Mesendoderm (in vitro differentiated cells): ENCODE results near the gene WFDC2.
"Not testable (repeated sequence)": the region's sequence is repeated elsewhere in the genome, so short reads cannot be mapped to it uniquely, and the experiment has no call there.

ENCODE experiments used
- DNase-seq: peaks from one replicate; pipeline ENCODE4 v3.0.0; 2013
- H2AK5ac ChIP-seq: 2 replicates; pipeline ENCODE4 v1.6.1; 2013; ENCODE audit warnings: low read length, inconsistent platforms
- H2BK120ac ChIP-seq: 2 replicates; pipeline ENCODE4 v1.6.1; 2013; ENCODE audit warnings: low read depth, mild to moderate bottlenecking, low read length, moderate library complexity, mixed read lengths
- H2BK15ac ChIP-seq: replicated peaks from 2 replicates; pipeline ENCODE4 v1.6.1; 2013; ENCODE audit warnings: low read depth, mild to moderate bottlenecking, moderate library complexity
- H2BK5ac ChIP-seq: 2 replicates; pipeline ENCODE4 v1.6.1; 2013; ENCODE audit warnings: low read length, inconsistent platforms
- H3K18ac ChIP-seq: 2 replicates; pipeline ENCODE4 v1.6.1; 2013; ENCODE audit warnings: mild to moderate bottlenecking, low read length, mixed read lengths
- H3K23ac ChIP-seq: one replicate; pipeline ENCODE4 v1.6.1; 2013; ENCODE audit warnings: low read length
- H3K27ac ChIP-seq: 2 replicates; pipeline ENCODE4 v1.5.1; 2013; ENCODE audit warnings: low read depth, mild to moderate bottlenecking, inconsistent platforms, low read length, moderate library complexity
- H3K27me3 ChIP-seq: 2 replicates; pipeline ENCODE4 v1.6.1; 2013; ENCODE audit warnings: low read length, control low read depth, mild to moderate bottlenecking, inconsistent platforms; ENCODE audit not compliant: insufficient read depth, poor library complexity
- H3K36me3 ChIP-seq: 2 replicates; pipeline ENCODE4 v1.6.1; 2013; ENCODE audit warnings: low read length, inconsistent platforms; ENCODE audit not compliant: control insufficient read depth, insufficient read depth
- H3K4ac ChIP-seq: one replicate; pipeline ENCODE4 v1.6.1; 2013; ENCODE audit warnings: low read depth, mild to moderate bottlenecking, low read length, moderate library complexity
- H3K4me1 ChIP-seq: 2 replicates; pipeline ENCODE4 v1.6.1; 2013; ENCODE audit warnings: low read depth, low read length, inconsistent platforms; ENCODE audit not compliant: control insufficient read depth
- H3K4me2 ChIP-seq: 2 replicates; pipeline ENCODE4 v1.6.1; 2013; ENCODE audit warnings: low read length
- H3K4me3 ChIP-seq: 2 replicates; pipeline ENCODE4 v1.5.1; 2013; ENCODE audit warnings: mild to moderate bottlenecking, low read length
- H3K56ac ChIP-seq: one replicate; pipeline ENCODE4 v1.6.1; 2013; ENCODE audit warnings: low read length
- H3K79me1 ChIP-seq: 2 replicates; pipeline ENCODE4 v1.6.1; 2013; ENCODE audit warnings: low read length, inconsistent platforms
- H3K79me2 ChIP-seq: 2 replicates; pipeline ENCODE4 v1.6.1; 2013; ENCODE audit warnings: mild to moderate bottlenecking, low read length; ENCODE audit not compliant: control insufficient read depth, insufficient read depth
- H3K9ac ChIP-seq: 2 replicates; pipeline ENCODE4 v1.6.1; 2013; ENCODE audit warnings: low read length, inconsistent platforms
- H4K5ac ChIP-seq: one replicate; pipeline ENCODE4 v1.6.1; 2013; ENCODE audit warnings: low read length
- H4K8ac ChIP-seq: one replicate; pipeline ENCODE4 v1.6.1; 2013; ENCODE audit warnings: low read depth, mild to moderate bottlenecking, control low read depth, low read length, moderate library complexity
- WGBS: extraction: QIAGEN DNeasy Blood & Tissue Kit; methylation state at CpG from one replicate; pipeline ENCODE4 v1.1.7; 2013; ENCODE audit warnings: low lambda C conversion rate, missing lambda C conversion rate; ENCODE audit not compliant: insufficient coverage; ENCODE audit errors: extremely low coverage; 5-methylcytosine and 5-hydroxymethylcytosine counted together

The WFDC2 gene

GRCh38 chr20:45470937-45471336, 1.4 kb downstream of the WFDC2 start:
- H3K4ac ChIP-seq: no peak overlapping the region

GRCh38 chr20:45472286-45472685, 2.7 kb downstream of the WFDC2 start:
- WGBS: no CpG with 5 or more reads among the region's 3 CpGs
- DNase-seq: not testable (repeated sequence)

More at GRCh38 chr20:45470937-45471336, 1.4 kb downstream of the WFDC2 start:
- H3K27ac ChIP-seq: no peak overlapping the region
- no peak overlapping the region for H2BK15ac ChIP-seq
- H3K4me1 ChIP-seq: peaks cover 5% of the 10 kb centered on the region
- no CpG with 5 or more reads among the region's 10 CpGs for WGBS
- no peak overlapping the region for H2BK120ac ChIP-seq
- H2BK5ac ChIP-seq: no peak overlapping the region
- peak overlapping the region; percentile 82 for H3K9ac ChIP-seq
- H3K4me2 ChIP-seq: peak overlapping the region; percentile 94
- H3K56ac ChIP-seq: peak overlapping the region; percentile 89
- H3K27me3 ChIP-seq: no peaks in the 10 kb centered on the region
- no peak overlapping the region for H2AK5ac ChIP-seq
- DNase-seq: peak; percentile 62
- H3K18ac ChIP-seq: peak overlapping the region; percentile 71
- H3K23ac ChIP-seq: peak overlapping the region; percentile 6
- H4K5ac ChIP-seq: no peak overlapping the region
- H3K79me2 ChIP-seq: no peaks in the 10 kb centered on the region
- no peaks in the 10 kb centered on the region for H3K36me3 ChIP-seq
- peak overlapping the region; percentile 69 for H3K4me3 ChIP-seq
- H3K79me1 ChIP-seq: peaks cover 3% of the 10 kb centered on the region
- no peak overlapping the region for H4K8ac ChIP-seq

GRCh38 chr20:45477530-45478148, 8.1 kb downstream of the WFDC2 start:
- not testable (repeated sequence) for H2BK5ac ChIP-seq, H3K4me3 ChIP-seq, H3K27me3 ChIP-seq, H3K23ac ChIP-seq, DNase-seq, H3K18ac ChIP-seq, H4K5ac ChIP-seq, H3K56ac ChIP-seq, H4K8ac ChIP-seq, H3K4me2 ChIP-seq, H3K79me2 ChIP-seq, H3K4me1 ChIP-seq, H3K4ac ChIP-seq, H3K27ac ChIP-seq, H2BK15ac ChIP-seq, H2BK120ac ChIP-seq, H3K36me3 ChIP-seq, H2AK5ac ChIP-seq, H3K9ac ChIP-seq, H3K79me1 ChIP-seq
- WGBS: no CpG with 5 or more reads among the region's 7 CpGs

More at GRCh38 chr20:45472286-45472685, 2.7 kb downstream of the WFDC2 start:
- H3K27ac ChIP-seq, H4K5ac ChIP-seq, H3K79me2 ChIP-seq, H2BK5ac ChIP-seq, H3K9ac ChIP-seq, H3K56ac ChIP-seq, H3K4ac ChIP-seq, H4K8ac ChIP-seq, H2BK120ac ChIP-seq, H3K18ac ChIP-seq, H3K23ac ChIP-seq, H3K4me1 ChIP-seq, H3K4me2 ChIP-seq, H2BK15ac ChIP-seq, H3K79me1 ChIP-seq, H2AK5ac ChIP-seq, H3K4me3 ChIP-seq, H3K27me3 ChIP-seq, H3K36me3 ChIP-seq: not testable (repeated sequence)

- H3K18ac ChIP-seq: no peak overlapping the region
- H3K79me1 ChIP-seq: peaks cover 1% of the 10 kb centered on the region
Observed at GRCh38 chr20:45479822-45480221, 10.3 kb downstream of the WFDC2 start.

GRCh38 chr20:45484676-45485075, 15.1 kb downstream of the WFDC2 start:
- peak; percentile 66 for DNase-seq
- no peak overlapping the region for H3K18ac ChIP-seq
- H2BK120ac ChIP-seq: no peak overlapping the region
- no peaks in the 10 kb centered on the region for H3K27me3 ChIP-seq
- no peak overlapping the region for H3K4me2 ChIP-seq
- no peak overlapping the region for H4K5ac ChIP-seq
- no peak overlapping the region for H2BK15ac ChIP-seq
- no peak overlapping the region for H3K9ac ChIP-seq
- H3K4me3 ChIP-seq: no peak overlapping the region
- H3K56ac ChIP-seq: no peak overlapping the region
- no peaks in the 10 kb centered on the region for H3K36me3 ChIP-seq
- H2AK5ac ChIP-seq: no peak overlapping the region
- H2BK5ac ChIP-seq: no peak overlapping the region
- no peak overlapping the region for H3K4ac ChIP-seq
- no peak overlapping the region for H3K27ac ChIP-seq
- H3K4me1 ChIP-seq: peaks cover 5% of the 10 kb centered on the region
- H3K23ac ChIP-seq: no peak overlapping the region
- H3K79me2 ChIP-seq: no peaks in the 10 kb centered on the region
- no CpG with 5 or more reads among the region's 6 CpGs for WGBS
- no peak overlapping the region for H4K8ac ChIP-seq
- H3K79me1 ChIP-seq: no peaks in the 10 kb centered on the region

More at GRCh38 chr20:45479822-45480221, 10.3 kb downstream of the WFDC2 start:
- H3K4ac ChIP-seq: no peak overlapping the region
- H2BK5ac ChIP-seq: no peak overlapping the region
- WGBS: no CpG with 5 or more reads among the region's 7 CpGs
- H3K56ac ChIP-seq: no peak overlapping the region
- no peak overlapping the region for H2AK5ac ChIP-seq
- no peak for DNase-seq
- peaks cover 2% of the 10 kb centered on the region for H3K36me3 ChIP-seq
- no peak overlapping the region for H3K4me3 ChIP-seq
- H4K8ac ChIP-seq: no peak overlapping the region
- H4K5ac ChIP-seq: no peak overlapping the region
- no peak overlapping the region for H3K27ac ChIP-seq
- no peak overlapping the region for H3K9ac ChIP-seq
- H3K4me1 ChIP-seq: peaks cover under 1% of the 10 kb centered on the region
- no peak overlapping the region for H3K4me2 ChIP-seq
- H3K27me3 ChIP-seq: no peaks in the 10 kb centered on the region
- no peak overlapping the region for H3K23ac ChIP-seq
- no peak overlapping the region for H2BK120ac ChIP-seq
- H2BK15ac ChIP-seq: no peak overlapping the region
- H3K79me2 ChIP-seq: no peaks in the 10 kb centered on the region

GRCh38 chr20:45485388-45485787, 15.8 kb downstream of the WFDC2 start:
- no peaks in the 10 kb centered on the region for H3K27me3 ChIP-seq
- no peak overlapping the region for H2BK15ac ChIP-seq
- no peak overlapping the region for H2BK5ac ChIP-seq
- no CpG with 5 or more reads among the region's 4 CpGs for WGBS
- H2AK5ac ChIP-seq: no peak overlapping the region
- no peak overlapping the region for H3K4me2 ChIP-seq
- no peak overlapping the region for H4K5ac ChIP-seq
- no peak overlapping the region for H3K4me3 ChIP-seq
- H3K23ac ChIP-seq: no peak overlapping the region
- no peaks in the 10 kb centered on the region for H3K36me3 ChIP-seq
- H3K79me2 ChIP-seq: no peaks in the 10 kb centered on the region
- H4K8ac ChIP-seq: no peak overlapping the region
- peak overlapping the region; percentile 29 for H3K4ac ChIP-seq
- H3K27ac ChIP-seq: no peak overlapping the region
- H3K18ac ChIP-seq: no peak overlapping the region
- no peak overlapping the region for H3K56ac ChIP-seq
- no peak overlapping the region for H2BK120ac ChIP-seq
- peaks cover 5% of the 10 kb centered on the region for H3K4me1 ChIP-seq
- H3K79me1 ChIP-seq: no peaks in the 10 kb centered on the region
- DNase-seq: no peak
- no peak overlapping the region for H3K9ac ChIP-seq
